BLaER1 (cell line): Measurements from ENCODE around the gene YAF2.

Experiments
- H3K27ac ChIP-seq: shearing (Covaris generic); formaldehyde crosslinking; 2 replicates; pipeline ENCODE4 v1.8.1; 2022
- H3K27me3 ChIP-seq: shearing (Covaris generic); formaldehyde crosslinking; 2 replicates; pipeline ENCODE4 v1.8.1; 2022
- H3K36me3 ChIP-seq: shearing (Covaris generic); formaldehyde crosslinking; 2 replicates; pipeline ENCODE4 v1.8.1; 2022
- H3K4me1 ChIP-seq: shearing (Covaris generic); formaldehyde crosslinking; 2 replicates; pipeline ENCODE4 v1.8.1; 2022
- H3K4me2 ChIP-seq: shearing (Covaris generic); formaldehyde crosslinking; 2 replicates; pipeline ENCODE4 v1.8.1; 2022
- H3K4me3 ChIP-seq: shearing (Covaris generic); formaldehyde crosslinking; 2 replicates; pipeline ENCODE4 v1.8.1; 2022
- H3K9ac ChIP-seq: shearing (Covaris generic); formaldehyde crosslinking; 2 replicates; pipeline ENCODE4 v1.8.1; 2022
- H3K9me3 ChIP-seq: shearing (Covaris generic); formaldehyde crosslinking; 2 replicates; pipeline ENCODE4 v1.8.1; 2022
- H4K20me1 ChIP-seq: shearing (Covaris generic); formaldehyde crosslinking; 2 replicates; pipeline ENCODE4 v1.8.1; 2022
- Cebpa-rat ChIP-seq: shearing (Covaris generic); IDR thresholded peaks from 2 replicates; pipeline ENCODE4 v1.8.1; 2022

YAF2 gene

DNA sequence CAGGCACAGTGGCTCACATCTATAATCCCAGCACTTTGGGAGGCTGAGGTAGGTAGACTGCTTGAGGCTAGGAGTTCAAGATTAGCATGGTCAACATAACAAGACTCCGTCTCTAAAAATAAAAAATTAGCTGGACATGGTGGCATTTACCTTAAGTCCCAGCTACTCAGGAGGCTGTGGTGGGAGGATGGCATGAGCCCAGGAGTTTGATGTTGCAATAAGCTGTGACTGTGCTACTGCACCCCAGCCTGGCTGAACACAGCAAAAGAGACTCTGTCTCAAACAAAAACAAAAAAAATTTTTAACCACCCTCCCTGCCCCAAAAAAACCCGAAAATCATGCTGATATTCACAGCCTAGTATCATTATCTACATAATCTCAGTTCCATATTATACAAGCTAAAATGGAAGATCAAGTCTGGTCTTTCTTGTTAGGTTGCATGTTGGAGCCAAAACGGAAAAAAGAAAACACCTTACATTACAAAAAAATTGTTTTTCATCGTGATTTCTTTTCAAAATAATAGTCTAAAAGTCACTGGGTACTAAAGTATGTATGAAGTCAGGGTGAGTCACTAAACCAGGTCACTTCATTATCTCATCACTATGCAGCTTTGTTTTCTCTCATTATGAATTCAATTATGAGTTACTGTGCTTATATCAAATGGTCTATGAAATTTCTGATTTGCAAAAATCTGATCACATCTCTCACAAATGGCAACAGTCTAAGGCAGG lies 107.2 kb downstream of the YAF2 start:
- peaks cover 84% of the 10 kb centered on the region for H4K20me1 ChIP-seq
- H3K4me3 ChIP-seq = no peak overlapping the region
- H3K27me3 ChIP-seq = no peaks in the 10 kb centered on the region
- TF ChIP-seq Cebpa-rat = no peak
- H3K9me3 ChIP-seq = no peaks in the 10 kb centered on the region
- H3K9ac ChIP-seq = no peak overlapping the region
- peaks cover 7% of the 10 kb centered on the region; the same call in 1 of the 2 replicates for H3K36me3 ChIP-seq
- H3K4me2 ChIP-seq = no peak overlapping the region
- peaks cover under 1% of the 10 kb centered on the region; the same call in 1 of the 2 replicates for H3K4me1 ChIP-seq
- no peak overlapping the region for H3K27ac ChIP-seq

DNA sequence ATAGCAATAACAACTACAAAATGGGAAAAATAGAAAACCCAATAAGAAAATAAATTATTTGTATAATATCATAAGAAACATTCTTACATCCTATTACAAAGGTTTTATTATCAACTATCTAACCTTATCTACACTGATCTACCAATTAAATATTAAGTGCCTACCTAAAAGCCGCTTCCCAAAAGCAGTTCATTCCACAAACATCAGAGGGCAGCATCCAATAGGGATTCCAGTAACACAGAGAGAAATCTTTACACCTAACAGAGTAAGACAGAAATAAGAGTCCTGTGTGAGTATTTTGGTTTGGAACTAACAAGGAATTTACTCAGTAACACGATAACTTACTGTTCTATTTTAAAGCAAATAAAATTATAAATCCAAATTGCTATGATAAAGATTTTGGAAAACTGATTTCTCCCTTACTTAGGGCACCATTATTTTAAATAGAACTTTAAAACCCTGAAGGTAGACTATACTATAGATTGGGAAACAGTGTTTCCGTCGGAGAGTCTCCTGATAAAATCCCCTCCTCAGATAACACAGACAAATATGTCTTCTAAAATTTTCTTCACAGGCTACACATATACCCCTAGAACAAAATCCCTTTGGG lies 108.3 kb downstream of the YAF2 start:
- TF ChIP-seq Cebpa-rat = no peak
- Histone ChIP-seq H3K4me3 (no peak overlapping the region), H3K36me3 (peaks cover 7% of the 10 kb centered on the region; the same call in 1 of the 2 replicates), H3K27me3 (no peaks in the 10 kb centered on the region), H4K20me1 (peaks cover 91% of the 10 kb centered on the region), H3K4me1 (peaks cover 11% of the 10 kb centered on the region), H3K4me2 (no peak overlapping the region), H3K9ac (no peak overlapping the region), H3K9me3 (no peaks in the 10 kb centered on the region), H3K27ac (no peak overlapping the region)

DNA sequence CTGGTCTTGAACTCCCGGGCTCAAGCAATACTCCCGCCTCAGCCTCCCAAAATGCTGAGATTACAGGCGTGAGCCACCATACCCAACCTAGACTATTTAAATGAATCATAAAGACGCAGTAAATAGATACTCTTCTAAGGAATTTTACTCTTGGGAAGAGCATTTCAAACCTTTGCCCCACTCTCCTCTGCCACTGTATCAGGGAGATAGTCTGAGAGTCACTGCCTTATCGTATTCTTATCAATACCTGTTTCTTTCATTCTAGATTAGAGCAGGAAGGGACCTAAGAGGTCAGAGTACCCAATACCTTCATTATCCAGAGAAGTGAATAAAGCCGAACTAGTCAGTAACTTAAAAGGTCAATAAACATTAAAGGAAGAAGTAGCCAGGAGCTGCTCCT lies 109.2 kb downstream of the YAF2 start:
- H3K9me3 ChIP-seq = no peaks in the 10 kb centered on the region
- TF ChIP-seq Cebpa-rat = no peak
- H4K20me1 ChIP-seq = peaks cover 92% of the 10 kb centered on the region
- H3K9ac ChIP-seq = no peak overlapping the region
- H3K27ac ChIP-seq = no peak overlapping the region
- H3K4me2 ChIP-seq = no peak overlapping the region
- peaks cover 12% of the 10 kb centered on the region for H3K4me1 ChIP-seq
- no peaks in the 10 kb centered on the region for H3K27me3 ChIP-seq
- H3K4me3 ChIP-seq = no peak overlapping the region
- H3K36me3 ChIP-seq = peaks cover 7% of the 10 kb centered on the region; the same call in 1 of the 2 replicates

DNA sequence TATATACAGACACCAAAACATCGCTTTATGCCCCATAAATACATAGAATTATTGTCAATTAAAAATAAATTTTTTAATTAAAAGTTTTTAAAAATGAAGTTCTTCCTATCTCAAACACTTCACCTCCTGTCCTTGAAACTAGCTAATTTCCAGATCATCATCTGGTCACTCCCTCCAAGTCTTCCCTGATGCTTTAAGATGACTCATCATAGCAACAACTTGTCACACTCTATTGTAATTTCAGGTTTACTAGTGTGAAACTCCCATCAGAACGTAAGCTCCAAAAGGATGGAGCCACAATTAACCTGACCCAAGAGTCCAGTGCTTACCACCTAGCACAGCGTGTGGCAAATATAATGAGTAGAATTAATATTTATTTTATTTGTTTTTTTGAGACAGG lies 109.7 kb downstream of the YAF2 start:
- no peak for TF ChIP-seq Cebpa-rat
- Histone ChIP-seq H3K27me3 (no peaks in the 10 kb centered on the region), H4K20me1 (peaks cover 86% of the 10 kb centered on the region), H3K9ac (no peak overlapping the region), H3K4me3 (no peak overlapping the region), H3K9me3 (no peaks in the 10 kb centered on the region), H3K4me1 (peaks cover 12% of the 10 kb centered on the region), H3K36me3 (peaks cover 5% of the 10 kb centered on the region; the same call in 1 of the 2 replicates), H3K27ac (no peak overlapping the region), H3K4me2 (no peak overlapping the region)

DNA sequence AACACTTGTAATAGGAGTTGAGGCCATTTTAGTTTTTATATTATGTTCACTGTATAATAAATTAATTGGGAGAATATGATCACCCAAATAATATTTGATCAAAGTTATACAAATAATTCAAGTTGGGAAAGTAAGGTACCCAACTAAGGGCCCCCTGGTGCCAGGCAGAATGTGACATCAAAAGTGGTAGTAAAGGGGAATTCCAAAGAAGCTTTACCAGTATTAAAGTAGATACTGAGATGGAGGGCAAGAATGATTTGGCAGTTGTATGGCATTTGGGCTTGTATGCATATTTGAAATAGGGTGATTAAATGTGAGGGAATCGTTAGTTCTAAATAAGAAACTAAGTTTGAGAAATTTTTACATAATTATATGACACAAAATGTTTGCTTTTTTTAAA lies 111.1 kb downstream of the YAF2 start:
- Histone ChIP-seq H3K4me3 (no peak overlapping the region), H3K4me2 (no peak overlapping the region), H3K27ac (no peak overlapping the region), H3K4me1 (peaks cover 12% of the 10 kb centered on the region), H3K36me3 (peaks cover 6% of the 10 kb centered on the region), H3K9ac (no peak overlapping the region), H3K27me3 (no peaks in the 10 kb centered on the region), H3K9me3 (peaks cover 5% of the 10 kb centered on the region), H4K20me1 (peaks cover 72% of the 10 kb centered on the region)
- no peak for TF ChIP-seq Cebpa-rat

DNA sequence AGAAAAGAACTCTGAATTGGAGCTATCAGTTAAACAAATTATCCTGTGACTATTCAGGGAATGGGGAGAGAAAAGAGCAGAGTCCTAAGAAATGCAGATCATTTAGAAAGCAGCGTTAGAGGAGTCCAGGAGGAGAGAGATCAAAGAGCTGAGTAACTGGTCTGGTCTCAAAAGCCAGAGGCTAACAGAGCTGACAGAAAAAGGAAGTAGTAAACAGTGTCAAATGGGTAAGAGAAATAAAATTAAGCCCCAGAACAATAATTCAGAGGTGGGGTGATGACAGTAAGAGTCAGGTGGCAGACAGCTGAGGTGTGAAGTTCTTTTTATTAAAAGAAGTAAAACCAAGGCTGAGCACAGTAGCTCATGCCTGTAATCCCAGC lies 112.7 kb downstream of the YAF2 start:
- no peak overlapping the region for H3K27ac ChIP-seq
- H3K9me3 ChIP-seq = peaks cover 10% of the 10 kb centered on the region
- no peaks in the 10 kb centered on the region for H3K27me3 ChIP-seq
- H3K4me3 ChIP-seq = no peak overlapping the region
- peak overlapping the region; percentile 43 for H3K4me2 ChIP-seq
- peaks cover 13% of the 10 kb centered on the region for H3K36me3 ChIP-seq
- TF ChIP-seq Cebpa-rat = no peak
- peak overlapping the region; percentile 58; the same call in 1 of the 2 replicates for H3K9ac ChIP-seq
- H4K20me1 ChIP-seq = peaks cover 57% of the 10 kb centered on the region
- H3K4me1 ChIP-seq = peaks cover 12% of the 10 kb centered on the region

DNA sequence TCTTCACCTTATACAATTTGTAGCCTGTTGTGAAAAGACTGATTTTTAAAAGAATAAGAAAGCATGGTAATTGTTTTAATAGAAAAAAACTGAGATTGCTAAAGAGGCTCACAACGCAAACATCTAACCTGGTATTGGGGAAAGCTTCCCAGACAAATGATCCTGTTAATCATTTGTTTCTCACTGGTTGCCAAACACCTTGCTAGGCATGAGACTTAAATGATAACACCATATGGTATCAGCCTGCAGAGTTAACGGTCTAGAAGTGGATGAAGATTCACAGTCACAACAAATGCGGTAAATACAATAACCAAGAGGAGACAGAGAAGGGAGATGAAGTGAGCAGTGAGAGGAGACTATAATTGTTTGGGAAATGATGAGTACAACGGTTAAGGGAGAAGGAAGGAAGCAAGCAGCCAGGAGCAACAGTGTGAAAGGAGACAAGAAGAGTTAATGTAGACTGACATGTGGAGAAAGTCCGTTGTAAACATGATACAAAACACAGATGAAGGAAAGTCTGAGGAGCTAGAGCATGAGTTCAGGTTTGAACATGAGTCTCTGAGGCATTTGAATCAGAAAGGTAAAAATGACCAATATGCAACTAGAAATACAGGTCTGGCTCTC lies 113.2 kb downstream of the YAF2 start:
- TF ChIP-seq Cebpa-rat = no peak
- peaks cover 52% of the 10 kb centered on the region for H4K20me1 ChIP-seq
- H3K4me3 ChIP-seq = no peak overlapping the region
- no peaks in the 10 kb centered on the region for H3K27me3 ChIP-seq
- H3K9ac ChIP-seq = peak overlapping the region; percentile 58
- no peak overlapping the region for H3K27ac ChIP-seq
- H3K36me3 ChIP-seq = peaks cover 15% of the 10 kb centered on the region
- H3K4me1 ChIP-seq = peaks cover 12% of the 10 kb centered on the region
- peaks cover 10% of the 10 kb centered on the region for H3K9me3 ChIP-seq
- H3K4me2 ChIP-seq = peak overlapping the region; percentile 43

DNA sequence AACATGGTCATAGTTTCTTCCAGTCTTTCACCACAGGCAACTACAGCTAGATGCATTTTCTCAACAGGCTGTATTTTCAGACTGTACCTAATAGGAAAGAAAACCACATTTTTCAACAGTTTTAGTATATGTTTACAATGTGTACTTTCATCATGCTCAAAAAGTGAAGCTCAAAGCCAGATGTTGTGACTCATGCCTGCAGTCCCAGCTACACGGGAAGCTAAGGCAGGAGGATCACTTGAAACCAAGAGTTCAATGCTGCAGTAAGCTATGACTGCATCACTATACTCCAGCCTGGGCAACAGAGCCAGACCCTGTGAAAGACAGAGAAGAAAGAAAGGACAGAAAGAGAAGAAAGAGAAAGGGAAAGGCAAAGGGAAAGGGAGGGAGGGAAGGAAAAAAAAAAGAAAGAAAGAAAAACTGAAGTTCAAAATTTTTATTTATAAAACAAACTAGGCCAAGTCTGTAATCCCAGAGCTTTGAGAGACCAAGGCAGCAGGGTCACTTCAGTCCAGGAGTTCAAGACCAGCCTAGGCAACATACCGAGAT lies 118.9 kb downstream of the YAF2 start:
- H3K9ac ChIP-seq = no peak overlapping the region
- TF ChIP-seq Cebpa-rat = no peak
- no peaks in the 10 kb centered on the region for H3K4me1 ChIP-seq
- no peak overlapping the region for H3K4me2 ChIP-seq
- no peaks in the 10 kb centered on the region for H3K27me3 ChIP-seq
- H3K4me3 ChIP-seq = no peak overlapping the region
- no peak overlapping the region for H3K27ac ChIP-seq
- peaks cover 36% of the 10 kb centered on the region for H3K36me3 ChIP-seq
- no peaks in the 10 kb centered on the region for H4K20me1 ChIP-seq
- peaks cover 23% of the 10 kb centered on the region for H3K9me3 ChIP-seq

DNA sequence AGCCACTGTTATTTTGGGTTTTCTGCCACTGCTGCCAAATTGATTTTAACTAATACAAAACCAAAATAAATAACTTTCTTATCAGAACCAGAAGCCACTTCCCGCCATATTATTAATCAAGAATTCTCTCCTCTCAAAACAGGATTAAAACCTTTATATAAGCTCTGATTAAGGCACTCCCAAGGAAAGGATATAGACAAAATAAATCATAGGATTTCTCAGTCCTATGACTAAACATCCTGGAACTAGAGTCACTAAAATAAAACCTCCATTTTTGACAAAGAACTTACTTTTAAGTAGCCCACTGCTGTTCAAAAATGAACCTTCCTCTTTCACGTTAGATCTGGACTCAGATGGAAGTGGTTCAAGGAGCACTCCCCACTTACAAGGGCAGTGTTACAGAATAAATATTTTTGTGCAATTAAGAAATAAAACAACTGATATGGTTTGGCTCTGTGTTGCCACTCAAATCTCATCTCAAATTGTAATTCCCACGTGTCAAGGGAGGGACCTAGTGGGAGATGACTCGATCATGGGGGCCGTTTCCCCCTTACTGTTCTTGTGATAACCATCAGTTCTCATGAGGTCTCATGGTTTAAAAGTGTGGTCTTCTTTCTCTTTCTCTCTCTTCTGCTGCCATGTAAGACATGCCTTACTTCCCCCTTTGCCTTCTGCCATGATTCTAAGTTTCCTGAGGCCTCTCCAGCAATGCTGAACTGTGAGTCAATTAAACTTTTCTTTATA lies 119.7 kb downstream of the YAF2 start:
- no peak for TF ChIP-seq Cebpa-rat

More for the DNA sequence above, 119.7 kb downstream of the YAF2 start:
- H3K36me3 ChIP-seq = peaks cover 39% of the 10 kb centered on the region
- H3K4me3 ChIP-seq = no peak overlapping the region
- peaks cover 27% of the 10 kb centered on the region for H3K9me3 ChIP-seq
- no peaks in the 10 kb centered on the region for H3K4me1 ChIP-seq
- no peak overlapping the region for H3K27ac ChIP-seq
- no peaks in the 10 kb centered on the region for H3K27me3 ChIP-seq
- no peak overlapping the region for H3K4me2 ChIP-seq
- no peak overlapping the region for H3K9ac ChIP-seq
- no peaks in the 10 kb centered on the region for H4K20me1 ChIP-seq
